ENCODE results near the gene NOXA1.
"Not testable (repeated sequence)": the region's sequence is repeated elsewhere in the genome, so short reads cannot be mapped to it uniquely, and the experiment has no call there.

Gene NOXA1

DNA sequence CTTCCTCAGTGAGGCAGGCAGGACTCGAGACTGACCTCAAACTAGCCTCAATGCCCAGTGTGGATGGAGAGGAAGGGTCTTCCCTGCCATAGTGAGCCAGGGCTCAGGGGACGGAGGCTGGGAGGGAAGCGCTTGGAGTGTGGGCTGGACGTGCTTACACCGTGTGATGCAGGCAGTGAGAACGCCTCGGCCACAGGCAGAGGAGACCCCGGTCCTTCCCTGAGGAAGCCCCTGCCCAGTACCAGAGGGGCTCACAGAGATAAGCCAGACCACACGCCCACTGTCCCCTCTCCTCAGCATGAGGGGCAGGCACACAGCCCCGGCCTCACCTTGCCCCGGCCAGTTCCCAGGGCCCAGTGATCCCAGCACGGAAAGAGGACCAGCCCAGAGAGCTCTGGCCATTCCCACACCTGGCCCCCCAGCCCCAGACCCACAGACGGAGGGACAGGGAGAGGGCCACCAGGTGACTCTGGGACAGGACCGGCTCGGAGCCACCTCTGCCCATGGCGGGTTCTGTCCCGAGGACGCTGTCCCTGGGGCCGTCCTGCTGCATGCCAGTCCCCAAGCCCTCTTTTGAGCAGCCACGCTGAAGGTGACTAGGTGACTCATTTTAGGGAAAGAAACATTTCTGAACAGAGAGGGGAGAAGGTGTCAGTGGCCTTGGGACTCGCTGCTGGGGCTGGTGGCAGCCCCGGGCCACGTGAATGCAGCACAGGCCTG, 42.0 kb downstream of the NOXA1 start:
- no peak for DNase-seq (ENCODE audit: low read depth, low spot score)

GRCh38 chr9:137465720-137466388, 42.7 kb downstream of the NOXA1 start:
- no peak for DNase-seq (ENCODE audit: low read depth, low spot score)

GRCh38 chr9:137466389-137467085, 43.3 kb downstream of the NOXA1 start:
- not testable (repeated sequence) for DNase-seq (ENCODE audit: low read depth, low spot score)

DNA sequence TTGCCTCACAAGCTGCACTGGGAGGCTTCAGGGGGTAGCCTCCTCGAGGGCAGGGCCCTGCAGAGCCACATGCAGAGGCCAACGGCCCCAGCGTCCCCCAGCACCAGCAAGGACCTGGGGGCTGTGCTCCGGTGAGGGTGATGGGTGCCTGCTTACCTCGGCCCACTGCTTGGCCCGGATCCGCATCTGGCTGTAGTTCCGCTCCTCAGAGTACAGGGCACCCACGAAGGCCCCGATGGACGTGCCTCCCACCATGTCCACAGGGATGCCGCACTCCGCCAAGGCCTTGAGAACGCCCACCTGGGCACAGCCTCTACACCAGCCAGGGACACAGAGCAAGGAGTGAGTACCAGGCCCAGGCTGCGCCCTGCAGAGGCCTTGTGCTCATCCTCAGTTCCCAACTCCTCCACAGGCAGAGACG, 44.0 kb downstream of the NOXA1 start:
- DNase-seq (ENCODE audit: low read depth, low spot score), result no peak

DNA sequence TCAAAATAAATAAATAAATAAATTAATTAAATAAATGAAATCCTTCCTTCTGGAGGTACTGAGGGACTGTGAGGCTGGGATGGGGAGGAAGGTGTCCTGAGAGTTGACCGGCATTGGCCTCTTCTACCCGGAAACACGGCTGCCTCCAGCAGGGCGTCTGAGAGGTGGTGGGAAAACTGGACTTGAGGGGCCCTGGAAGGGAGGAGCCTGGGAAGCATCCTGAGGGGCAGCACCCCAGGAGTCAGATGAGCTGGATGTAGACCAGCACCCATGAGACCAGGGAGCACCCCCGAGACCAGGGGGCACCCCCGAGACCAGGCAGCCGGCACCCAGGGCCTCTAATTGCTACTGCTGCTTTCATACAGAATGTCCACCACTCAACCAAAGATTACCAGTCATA, 44.7 kb downstream of the NOXA1 start:
- no peak for DNase-seq (ENCODE audit: low read depth, low spot score)

GRCh38 chr9:137470785-137471184, 47.6 kb downstream of the NOXA1 start:
- DNase-seq (ENCODE audit: low read depth, low spot score), result no peak

DNA sequence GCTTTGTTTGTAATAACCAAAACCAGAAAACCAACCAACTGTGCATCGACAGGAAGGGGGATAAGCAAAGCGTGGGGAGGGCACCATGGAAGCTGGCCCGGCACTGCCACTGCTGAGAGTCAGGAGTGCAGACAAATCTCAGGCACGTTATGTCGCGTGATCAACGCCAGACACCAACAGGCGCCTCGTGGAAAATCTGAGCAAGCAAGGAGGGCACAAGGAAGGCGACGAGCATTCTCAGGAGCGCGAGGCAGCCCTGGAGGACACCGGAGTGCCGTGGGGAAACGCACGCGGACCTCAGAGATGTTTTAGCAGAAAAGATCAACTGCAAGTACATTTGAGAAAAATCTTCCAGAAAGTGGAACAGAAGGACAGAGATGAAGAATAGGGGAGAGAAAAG, 51.1 kb downstream of the NOXA1 start:
- DNase-seq (ENCODE audit: low read depth, low spot score), result no peak

DNA sequence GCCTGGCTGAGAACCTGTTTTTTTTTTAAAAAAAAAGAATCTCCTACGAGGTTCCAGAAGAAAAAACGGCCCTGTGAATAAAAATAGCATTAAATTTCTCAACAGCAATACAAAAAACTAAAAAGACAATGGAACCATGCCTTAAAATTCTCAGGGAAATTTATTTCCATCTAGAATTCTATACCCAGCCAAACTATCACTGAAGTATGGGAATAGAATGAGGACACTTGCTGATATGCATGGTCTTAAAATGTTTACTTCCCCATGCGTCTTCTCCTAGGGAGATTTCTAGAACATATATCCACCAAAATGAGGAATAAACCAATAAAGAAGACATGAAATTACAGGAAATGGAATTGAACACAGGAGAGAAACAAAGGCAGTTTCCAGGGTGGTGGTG, 52.5 kb downstream of the NOXA1 start:
- no peak for DNase-seq (ENCODE audit: low read depth, low spot score)

- no peak for DNase-seq (ENCODE audit: low read depth, low spot score)
Measured at GRCh38 chr9:137476856-137477255, 53.7 kb downstream of the NOXA1 start.

DNA sequence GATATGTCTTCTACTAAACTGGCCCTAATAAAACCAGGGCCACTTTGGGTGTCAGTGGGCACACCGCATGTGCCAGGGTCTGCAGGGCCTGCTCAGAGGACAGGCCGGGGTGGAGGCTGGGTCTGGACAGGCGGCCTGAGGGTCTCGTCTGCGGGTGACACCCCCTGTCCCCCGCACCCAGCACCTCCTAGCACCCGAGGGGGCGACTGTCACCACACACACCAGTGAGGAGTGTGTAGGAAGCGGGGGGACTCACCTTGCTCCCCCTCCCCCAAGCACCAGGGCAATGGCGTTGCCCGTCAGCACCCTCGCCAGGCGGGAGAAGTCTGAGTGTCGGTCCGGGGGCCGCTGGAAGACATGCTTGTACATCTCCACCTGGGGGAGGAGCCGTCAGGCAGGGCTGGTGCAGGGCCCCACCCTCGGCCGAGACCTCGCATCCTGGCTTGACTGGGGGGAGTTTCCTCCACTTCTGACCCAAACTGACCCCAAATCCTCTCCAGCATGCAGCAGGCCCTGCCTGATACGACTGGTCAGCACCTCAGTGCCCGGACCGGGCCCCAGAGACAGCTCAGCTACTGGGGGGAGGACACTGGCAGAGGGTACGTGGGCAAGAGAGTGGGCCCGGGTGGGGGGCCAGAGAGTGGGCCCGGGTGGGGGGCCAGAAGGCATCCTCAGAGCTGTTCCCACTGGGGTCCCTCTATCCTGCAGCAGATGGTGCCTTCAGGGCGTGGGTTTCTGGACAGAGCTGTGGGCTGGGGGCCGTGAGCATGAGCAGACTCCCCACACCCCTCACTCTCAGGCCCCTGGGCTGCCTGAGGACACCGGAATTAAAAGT, 54.8 kb downstream of the NOXA1 start:
- no peak for DNase-seq (ENCODE audit: low read depth, low spot score)

GRCh38 chr9:137478613-137478961, 55.4 kb downstream of the NOXA1 start:
- DNase-seq (ENCODE audit: low read depth, low spot score), result no peak

DNA sequence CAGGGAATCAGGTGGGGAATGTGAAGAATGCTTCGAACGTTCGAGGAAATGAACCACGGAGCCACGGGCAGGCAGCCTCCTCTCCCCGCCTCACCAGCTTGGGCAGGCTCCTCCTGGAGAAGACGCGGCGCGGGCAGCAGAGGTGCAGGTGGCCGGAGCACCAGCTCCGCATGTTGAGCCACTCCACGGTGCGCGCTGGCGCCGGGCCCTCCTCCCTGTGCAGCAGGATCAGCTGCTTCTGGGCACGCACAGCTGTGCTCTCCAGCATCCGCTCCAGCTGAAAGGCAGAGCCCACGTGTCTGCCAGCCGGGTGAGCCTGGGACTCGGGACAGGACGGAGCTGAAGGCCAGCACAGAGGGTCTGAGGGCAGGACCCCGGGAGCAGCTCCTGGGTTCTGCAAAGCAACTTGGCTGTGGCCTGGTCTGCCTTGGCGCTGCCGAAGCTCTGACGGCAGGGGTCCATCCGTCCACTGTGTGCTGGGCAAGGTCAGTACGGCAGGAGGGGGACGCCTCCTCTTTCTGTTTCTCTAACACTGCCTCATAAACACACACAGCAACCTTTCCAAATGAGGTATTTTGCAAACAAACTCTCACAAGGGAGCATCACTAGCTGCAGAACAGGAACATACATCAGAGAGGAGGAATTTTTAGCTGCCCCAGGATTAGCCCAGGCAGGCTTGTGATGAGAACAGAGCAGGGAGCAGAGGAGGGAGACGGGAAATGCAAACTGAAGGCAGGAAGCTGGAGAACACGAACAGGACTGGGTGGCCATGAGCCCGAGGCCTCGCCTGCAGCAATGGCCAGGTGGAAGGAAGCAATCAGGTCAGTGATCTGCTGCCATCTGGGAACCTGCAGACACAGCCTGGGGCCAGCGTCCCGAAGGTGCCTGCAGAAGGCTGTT, 56.0 kb downstream of the NOXA1 start:
- DNase-seq (ENCODE audit: low read depth, low spot score), result peak; percentile 41

GRCh38 chr9:137479892-137480685, 56.9 kb downstream of the NOXA1 start:
- DNase-seq (ENCODE audit: low read depth, low spot score), result no peak

DNA sequence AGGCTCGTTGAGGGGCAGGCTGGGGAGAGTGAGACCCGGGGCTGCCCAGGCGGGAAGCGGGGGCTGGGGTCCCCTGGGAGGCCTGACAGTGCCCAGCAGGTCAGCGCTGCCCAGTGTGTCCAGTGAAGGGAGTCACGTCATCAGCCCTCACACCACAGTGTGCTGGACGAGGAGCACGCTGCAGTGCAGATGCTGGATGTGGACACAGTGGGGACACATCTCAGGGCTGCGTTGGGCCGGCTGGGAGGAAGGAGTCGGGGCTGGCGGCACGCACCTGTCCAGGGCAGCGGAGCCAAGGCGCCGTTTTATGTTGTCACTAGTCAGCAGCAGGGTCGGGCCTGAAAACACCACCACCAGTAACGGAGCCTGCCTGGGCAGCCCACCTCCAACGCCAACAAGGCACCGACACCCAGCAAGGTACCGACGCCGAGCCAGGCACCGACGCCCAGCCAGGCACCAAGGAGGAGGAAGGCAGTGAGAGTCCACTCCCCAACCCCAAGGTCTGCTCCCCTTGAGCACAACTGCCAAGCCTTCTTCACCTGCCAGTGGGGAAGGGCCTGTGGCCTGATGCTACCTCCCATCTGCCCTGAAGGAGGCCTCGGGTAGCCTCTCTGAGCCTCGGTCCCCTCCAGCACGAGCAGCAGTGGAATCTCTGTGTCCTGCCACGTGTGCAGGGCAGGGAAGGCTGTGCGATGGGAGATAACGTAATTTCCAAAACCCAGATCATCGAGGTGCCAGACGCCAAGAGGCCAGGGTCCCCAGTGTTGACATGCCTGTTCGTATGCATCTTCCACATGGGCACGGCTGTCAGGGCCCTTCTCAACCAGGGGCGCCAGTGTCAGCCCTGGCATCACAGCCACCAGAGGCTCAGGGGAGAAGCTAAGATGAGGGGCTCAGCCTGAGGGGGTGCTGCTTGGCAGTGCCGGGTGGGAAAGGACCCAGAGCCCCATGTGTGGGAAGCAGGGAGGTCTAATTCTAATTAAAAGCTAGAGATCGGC, 57.8 kb downstream of the NOXA1 start:
- DNase-seq (ENCODE audit: low read depth, low spot score), result no peak

DNA sequence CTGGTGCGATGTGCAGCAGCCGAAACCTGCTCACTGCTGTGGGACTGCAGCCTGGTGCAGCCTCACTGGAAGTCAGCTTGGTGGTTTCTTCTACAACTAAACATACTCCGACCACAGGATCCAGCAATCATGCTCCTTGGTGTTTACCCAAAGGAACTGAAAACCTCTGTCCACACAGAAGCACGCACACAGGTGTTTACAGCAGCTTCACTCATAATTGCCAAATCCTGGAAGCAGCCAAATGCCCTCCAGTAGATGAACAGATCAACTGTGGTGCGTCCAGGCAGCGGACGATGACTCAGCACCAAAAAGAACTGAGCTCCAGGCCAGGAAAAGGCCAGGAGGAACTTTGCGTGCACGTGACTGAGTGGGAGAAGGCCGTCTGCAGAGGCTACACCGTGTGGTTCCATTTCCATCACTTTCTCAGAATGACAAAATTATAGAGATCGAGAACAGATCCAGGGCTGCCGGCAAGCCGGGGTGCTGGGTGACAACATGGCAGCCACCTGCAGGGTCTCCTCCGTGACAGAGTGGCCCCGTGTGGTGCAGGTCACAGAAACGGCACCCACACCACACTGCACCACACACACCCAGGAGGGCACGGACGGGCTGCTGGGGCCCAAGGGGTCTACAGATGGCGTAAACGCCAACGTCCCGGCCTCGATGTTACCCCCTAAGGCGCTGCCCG, 59.0 kb downstream of the NOXA1 start:
- peak; percentile 53 for DNase-seq (ENCODE audit: low read depth, low spot score)

All from ELF-1 (cell line).